GM12878 (cell line): Measurements from ENCODE around the gene PANX2. TPM values are rescaled to one million over a fixed set of nuclear protein-coding genes. Genes with fewer than 3 reads are reported as not detected.

Experiments used
- ATAC-seq: fragments of 200-7000 bp; cut with Tn5 transposase; 3 replicates; pipeline ENCODE4 v1.9.1; 2020; ENCODE audit warnings: mild to moderate bottlenecking, moderate library complexity
- BruUV-seq: library from RNA; stranded (reverse); fragments of 400-500 nt; replicated peaks from 2 replicates; lab custom pipeline; 2021; lab: Mats Ljungman, UMichigan
- CTCF ChIA-PET: fragments of 300-600 bp; sonication (Branson Sonifier 250); formaldehyde crosslinking; extraction: SDS; loops from one replicate; lab custom pipeline; 2021; ENCODE audit warnings: inconsistent platforms; lab: Yijun Ruan, JAX
- POLR2A ChIA-PET: fragments of 350-600 bp; formaldehyde crosslinking; extraction: SDS; loops from one replicate; lab custom pipeline; 2021; ENCODE audit warnings: inconsistent platforms; lab: Charles Lee
- RAD21 ChIA-PET: fragments of 300-600 bp; sonication (Branson Sonifier 250); formaldehyde crosslinking; loops from one replicate; lab custom pipeline; 2023; ENCODE audit warnings: antibody characterized with exemption; ENCODE audit not compliant: unreplicated experiment; lab: Charles Lee
- SMC1A ChIA-PET: fragments of 300-600 bp; sonication (Branson Sonifier 250); formaldehyde crosslinking; loops from one replicate; lab custom pipeline; 2023; ENCODE audit not compliant: unreplicated experiment, uncharacterized antibody; lab: Charles Lee
- DNase-seq: peaks from one replicate; pipeline ENCODE4 v3.0.0-alpha.2; 2011; ENCODE audit warnings: low read depth, low spot score
- FAIRE-seq: peaks from 3 replicates; lab custom pipeline; 2011; peaks lifted over from hg19 to GRCh38; lab: Jason Lieb, UNC
- H2AFZ ChIP-seq: 2 replicates; pipeline ENCODE4 v1.6.0; 2011; ENCODE audit warnings: low read depth, low read length, control low read depth; ENCODE audit not compliant: control insufficient read depth
- H3K27ac ChIP-seq: 2 replicates; pipeline ENCODE4 v1.5.1; 2011; ENCODE audit warnings: control low read depth; ENCODE audit not compliant: control insufficient read depth, insufficient read depth
- H3K27me3 ChIP-seq, 2 experiments: replicated peaks in 1 of 2; 2 replicates each; pipeline versions ENCODE4 v1.6.0 to v1.6.1; 2011; ENCODE audit warnings: low read length in 1 of 2; ENCODE audit not compliant: control insufficient read depth in 2 of 2, insufficient read depth in 2 of 2
- H3K36me3 ChIP-seq, 2 experiments: 2 replicates each; pipeline ENCODE4 v1.5.1; 2011; ENCODE audit warnings: low read length in 1 of 2; ENCODE audit not compliant: control insufficient read depth in 2 of 2, insufficient read depth in 2 of 2
- H3K4me1 ChIP-seq: 2 replicates; pipeline ENCODE4 v1.6.1; 2011; ENCODE audit warnings: mild to moderate bottlenecking, low read length, moderate library complexity, mixed read lengths; ENCODE audit not compliant: control insufficient read depth, insufficient read depth
- H3K4me2 ChIP-seq: 2 replicates; pipeline ENCODE4 v1.6.0; 2011; ENCODE audit warnings: control low read depth; ENCODE audit not compliant: control insufficient read depth, insufficient read depth
- H3K4me3 ChIP-seq: fragments of 200-600 bp; sonication (generic); 2 replicates; pipeline ENCODE4 v1.5.1; 2016
- H3K79me2 ChIP-seq: 2 replicates; pipeline ENCODE4 v1.6.0; 2011; ENCODE audit warnings: low read length; ENCODE audit not compliant: control insufficient read depth, insufficient read depth
- H3K9ac ChIP-seq: 2 replicates; pipeline ENCODE4 v1.8.0; 2011; ENCODE audit warnings: low read length, control low read depth, mixed read lengths; ENCODE audit not compliant: control insufficient read depth, insufficient read depth
- H3K9me3 ChIP-seq: replicated peaks from 3 replicates; pipeline ENCODE4 v1.5.1; 2011; ENCODE audit warnings: mild to moderate bottlenecking, low read length; ENCODE audit not compliant: control insufficient read depth, insufficient read depth
- H4K20me1 ChIP-seq: 2 replicates; pipeline ENCODE4 v1.6.0; 2011; ENCODE audit not compliant: control insufficient read depth, insufficient read depth
- CREB1 ChIP-seq: IDR thresholded peaks from 2 replicates; pipeline ENCODE4 v1.6.1; 2012; ENCODE audit warnings: low read depth, mild to moderate bottlenecking, inconsistent platforms
- GABPA ChIP-seq: IDR thresholded peaks from 2 replicates; pipeline ENCODE4 v1.6.1; 2014; ENCODE audit warnings: antibody characterized with exemption, low read depth, mild to moderate bottlenecking, inconsistent platforms
- GATAD2B ChIP-seq: fragments of 450-650 bp; conservative IDR thresholded peaks from 2 replicates; pipeline ENCODE4 v1.6.1; 2017; ENCODE audit warnings: low read depth, mild to moderate bottlenecking, moderate library complexity
- HDGF ChIP-seq: fragments of 450-650 bp; IDR thresholded peaks from 2 replicates; pipeline ENCODE4 v1.6.1; 2016; ENCODE audit warnings: antibody characterized with exemption
- JUNB ChIP-seq: IDR thresholded peaks from 2 replicates; pipeline ENCODE4 v1.6.1; 2016; ENCODE audit warnings: antibody characterized with exemption, mild to moderate bottlenecking
- MEF2B ChIP-seq: fragments of 450-650 bp; IDR thresholded peaks from 2 replicates; pipeline ENCODE4 v1.6.1; 2018; ENCODE audit warnings: mild to moderate bottlenecking, moderate library complexity; ENCODE audit not compliant: partially characterized antibody, poor library complexity, severe bottlenecking
- NBN ChIP-seq: fragments of 450-650 bp; IDR thresholded peaks from 2 replicates; pipeline ENCODE4 v1.6.1; 2016
- NR2C1 ChIP-seq: fragments of 450-650 bp; IDR thresholded peaks from 2 replicates; pipeline ENCODE4 v1.6.1; 2017; ENCODE audit warnings: antibody characterized with exemption, mild to moderate bottlenecking, moderate library complexity
- POLR2AphosphoS2 ChIP-seq: IDR thresholded peaks from 2 replicates; pipeline ENCODE4 v1.6.1; 2011; ENCODE audit warnings: low read depth, mild to moderate bottlenecking, low read length, improper control_type of control experiment, moderate library complexity
- RCOR1 ChIP-seq: conservative IDR thresholded peaks from 2 replicates; pipeline ENCODE4 v1.6.1; 2012; ENCODE audit warnings: low read depth, low read length, improper control_type of control experiment
- SMAD5 ChIP-seq: IDR thresholded peaks from 2 replicates; pipeline ENCODE4 v1.6.1; 2016; ENCODE audit warnings: antibody characterized with exemption, low read depth
- SMC3 ChIP-seq: IDR thresholded peaks from 2 replicates; pipeline ENCODE4 v1.6.1; 2011; ENCODE audit warnings: low read length, improper control_type of control experiment, borderline replicate concordance
- SREBF2 ChIP-seq: IDR thresholded peaks from 2 replicates; pipeline ENCODE4 v1.6.1; 2012; ENCODE audit warnings: mild to moderate bottlenecking, low read length
- ZNF384 ChIP-seq: IDR thresholded peaks from 2 replicates; pipeline ENCODE4 v1.6.1; 2012; ENCODE audit warnings: low read depth, mild to moderate bottlenecking, low read length, improper control_type of control experiment, borderline replicate concordance
- ZZZ3 ChIP-seq: IDR thresholded peaks from 2 replicates; pipeline ENCODE4 v1.6.1; 2011; ENCODE audit warnings: low read depth; ENCODE audit not compliant: control insufficient read depth, insufficient read length
- WGBS: methylation state at CpG from one replicate; pipeline ENCODE4 v1.1.6; 2016; ENCODE audit warnings: low lambda C conversion rate; ENCODE audit not compliant: insufficient replicate concordance, insufficient coverage; ENCODE audit errors: missing lambda C conversion rate; 5-methylcytosine and 5-hydroxymethylcytosine counted together
- in situ Hi-C: fragments of 300-500 bp; cut with MboI; formaldehyde crosslinking; loops from 9 replicates; pipeline ENCODE4 v1.14.3; 2018; ENCODE audit warnings: mixed read lengths
- intact Hi-C: fragments of 100-400 bp; cut with micrococcal nuclease; formaldehyde crosslinking; loops from one replicate; pipeline ENCODE4 v1.14.2; 2022; ENCODE audit not compliant: unreplicated experiment
- polyA plus RNA-seq, 11 experiments: library from polyadenylated mRNA; depleted of rRNA in 4 of 11; unstranded in 6 of 11; stranded (reverse) in 5 of 11; fragments of >200 nt; fragmentation: Nextera tagmentation in 4 of 11; fragmentation: Illumina TruSeq in 1 of 11; extraction: Ambion mirVana in 4 of 11; extraction: Trizol in 1 of 11; gene quantifications; 1 replicate in 1 of 11; 2 replicates in 10 of 11; pipeline versions ENCODE4 v1.2.1 to v1.2.3, GENCODE V29; 2011 to 2016; ENCODE audit warnings: inconsistent platforms in 2 of 11, missing spikeins in 2 of 11, low read depth in 1 of 11
- total RNA-seq, 4 experiments: library from RNA; depleted of rRNA in 3 of 4; stranded (reverse); fragments of >200 nt in 3 of 4; fragmentation: Illumina TruSeq in 1 of 4; extraction: Trizol in 1 of 4; gene quantifications; 2 replicates each; pipeline versions ENCODE4 v1.2.1 to v1.2.3, GENCODE V29; 2013 to 2021
- TF ChIP-seq, protein P1 (sequence below): fragments of 450-650 bp; IDR thresholded peaks from 2 replicates; pipeline ENCODE4 v1.6.1; 2017; ENCODE audit warnings: antibody characterized with exemption, mild to moderate bottlenecking, moderate library complexity
- TF ChIP-seq, protein P2 (sequence below): IDR thresholded peaks from 2 replicates; pipeline ENCODE4 v1.6.1; 2011; ENCODE audit warnings: low read depth, low read length, improper control_type of control experiment, borderline replicate concordance

Gene PANX2
- total and polyA plus RNA-seq, 10 of the 15 experiments (the other 5 are each of a cell fraction or from before 2014, with no cell fraction given) = 0.04 to 0.44 (median 0.17) TPM; not detected in 5

DNA sequence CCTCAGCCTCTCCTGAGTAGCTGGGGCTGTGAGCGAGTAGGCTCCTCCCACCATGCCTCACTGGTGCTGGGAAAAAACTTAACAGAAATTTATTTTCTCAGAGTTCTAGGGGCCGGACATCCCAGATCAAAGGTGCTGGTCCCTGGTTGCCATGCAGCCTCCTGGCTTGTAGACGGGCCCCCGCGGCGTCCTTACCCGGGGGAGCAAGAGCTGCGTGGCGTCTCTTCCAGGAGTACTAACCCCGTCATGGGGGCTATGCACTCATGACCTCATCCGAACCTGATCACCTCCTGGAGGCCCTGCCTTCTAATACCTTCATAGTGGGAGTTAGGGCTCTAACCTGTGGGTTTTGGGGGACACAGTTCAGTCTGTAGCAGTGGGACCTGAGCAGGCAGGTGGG is 17.8 kb downstream of the PANX2 start:
- Histone ChIP-seq H3K4me3 (peak overlapping the region; percentile 47; the same call in 1 of the 2 replicates), H3K9me3 (no peaks in the 10 kb centered on the region), H3K4me1 (peaks cover 60% of the 10 kb centered on the region), H3K79me2 (peaks cover 68% of the 10 kb centered on the region), H4K20me1 (no peaks in the 10 kb centered on the region), H3K36me3 (peaks cover 0 to 7% of the 10 kb centered on the region in 2 experiments; a peak in 3 of 4 replicates), H3K27ac (peak overlapping the region; percentile 98), H3K9ac (peak overlapping the region; percentile 89; the same call in 1 of the 2 replicates), H2AFZ (no peak overlapping the region)
- ChIA-PET RAD21 (interaction anchor here (1.8 kb wide), 1 partner anchor 258 kb away, joined by 3 read pairs; no protein-coding TSS in a partner anchor), CTCF (no interaction called here), SMC1A (interaction anchor here (1.8 kb wide), 1 partner anchor 15 kb away, joined by 4 read pairs; no protein-coding TSS in a partner anchor), POLR2A (interaction anchor here (0.5 kb wide), 1 partner anchor 16 kb away, joined by 5 read pairs; no protein-coding TSS in a partner anchor)
- no TSS peak for BruUV-seq
- no peak for FAIRE-seq
- WGBS = 85% methylated on average over 11 of the region's 11 CpGs
- no peak for DNase-seq
- no peak for ATAC-seq
- TF ChIP-seq MEF2B (no peak), JUNB (no peak), GATAD2B (no peak), HDGF (no peak), GABPA (no peak), SREBF2 (no peak), CREB1 (no peak), POLR2AphosphoS2 (no peak), ZZZ3 (no peak), NBN (no peak), SMC3 (no peak), ZNF384 (no peak), RCOR1 (no peak), NR2C1 (no peak), SMAD5 (no peak)
- TF ChIP-seq, protein P1, sequence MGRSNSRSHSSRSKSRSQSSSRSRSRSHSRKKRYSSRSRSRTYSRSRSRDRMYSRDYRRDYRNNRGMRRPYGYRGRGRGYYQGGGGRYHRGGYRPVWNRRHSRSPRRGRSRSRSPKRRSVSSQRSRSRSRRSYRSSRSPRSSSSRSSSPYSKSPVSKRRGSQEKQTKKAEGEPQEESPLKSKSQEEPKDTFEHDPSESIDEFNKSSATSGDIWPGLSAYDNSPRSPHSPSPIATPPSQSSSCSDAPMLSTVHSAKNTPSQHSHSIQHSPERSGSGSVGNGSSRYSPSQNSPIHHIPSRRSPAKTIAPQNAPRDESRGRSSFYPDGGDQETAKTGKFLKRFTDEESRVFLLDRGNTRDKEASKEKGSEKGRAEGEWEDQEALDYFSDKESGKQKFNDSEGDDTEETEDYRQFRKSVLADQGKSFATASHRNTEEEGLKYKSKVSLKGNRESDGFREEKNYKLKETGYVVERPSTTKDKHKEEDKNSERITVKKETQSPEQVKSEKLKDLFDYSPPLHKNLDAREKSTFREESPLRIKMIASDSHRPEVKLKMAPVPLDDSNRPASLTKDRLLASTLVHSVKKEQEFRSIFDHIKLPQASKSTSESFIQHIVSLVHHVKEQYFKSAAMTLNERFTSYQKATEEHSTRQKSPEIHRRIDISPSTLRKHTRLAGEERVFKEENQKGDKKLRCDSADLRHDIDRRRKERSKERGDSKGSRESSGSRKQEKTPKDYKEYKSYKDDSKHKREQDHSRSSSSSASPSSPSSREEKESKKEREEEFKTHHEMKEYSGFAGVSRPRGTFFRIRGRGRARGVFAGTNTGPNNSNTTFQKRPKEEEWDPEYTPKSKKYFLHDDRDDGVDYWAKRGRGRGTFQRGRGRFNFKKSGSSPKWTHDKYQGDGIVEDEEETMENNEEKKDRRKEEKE = no peak
- TF ChIP-seq, protein P2, sequence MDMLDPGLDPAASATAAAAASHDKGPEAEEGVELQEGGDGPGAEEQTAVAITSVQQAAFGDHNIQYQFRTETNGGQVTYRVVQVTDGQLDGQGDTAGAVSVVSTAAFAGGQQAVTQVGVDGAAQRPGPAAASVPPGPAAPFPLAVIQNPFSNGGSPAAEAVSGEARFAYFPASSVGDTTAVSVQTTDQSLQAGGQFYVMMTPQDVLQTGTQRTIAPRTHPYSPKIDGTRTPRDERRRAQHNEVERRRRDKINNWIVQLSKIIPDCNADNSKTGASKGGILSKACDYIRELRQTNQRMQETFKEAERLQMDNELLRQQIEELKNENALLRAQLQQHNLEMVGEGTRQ = no peak
- TF ChIP-seq, all 136 proteins: peak for 0
- Histone ChIP-seq H3K27me3 (no peaks in the 10 kb centered on the region), H3K4me2 (peak overlapping the region; percentile 90)
- intact Hi-C loops = loop anchor here (5.0 kb wide), 1 partner anchor 226 kb away; the partner anchor contains the start of gene PIM3
- in situ Hi-C loops = no loop called here
